ENCODE measurements around the gene ARL6IP5.

DNA sequence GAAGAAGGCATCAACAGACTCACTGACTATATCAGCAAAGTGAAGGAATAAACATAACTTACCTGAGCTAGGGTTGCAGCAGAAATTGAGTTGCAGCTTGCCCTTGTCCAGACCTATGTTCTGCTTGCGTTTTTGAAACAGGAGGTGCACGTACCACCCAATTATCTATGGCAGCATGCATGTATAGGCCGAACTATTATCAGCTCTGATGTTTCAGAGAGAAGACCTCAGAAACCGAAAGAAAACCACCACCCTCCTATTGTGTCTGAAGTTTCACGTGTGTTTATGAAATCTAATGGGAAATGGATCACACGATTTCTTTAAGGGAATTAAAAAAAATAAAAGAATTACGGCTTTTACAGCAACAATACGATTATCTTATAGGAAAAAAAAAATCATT, 19.8 kb downstream of the ARL6IP5 start:
- TF ChIP-seq POLR2A (IDR thresholded peaks at IDR 0.05; ENCODE audit: low read depth, low read length) (no peak), POLR2AphosphoS5 (IDR thresholded peaks at IDR 0.05; ENCODE audit: low read depth, low read length) (no peak)

All from GM12891 (cell line).